Measurements from ENCODE around the gene ARAP3.

ARAP3 gene

GRCh38 chr5:141639357-141640050 lies 42.5 kb downstream of the ARAP3 start:
- DNase-seq: no peak

GRCh38 chr5:141638771-141639170 lies 43.3 kb downstream of the ARAP3 start:
- DNase-seq: no peak

- no peak for DNase-seq
Observed at GRCh38 chr5:141637767-141638419, 44.1 kb downstream of the ARAP3 start.

GRCh38 chr5:141637123-141637766 lies 44.8 kb downstream of the ARAP3 start:
- DNase-seq: no peak

GRCh38 chr5:141636413-141637122 lies 45.5 kb downstream of the ARAP3 start, which contains the start of the genes HDAC3 and RELL2:
HDAC3 (minus strand) TSS chr5:141636849; CDS start chr5:141636790, 59 bp downstream.
RELL2 (plus strand) TSS chr5:141636997; CDS start chr5:141638226, 1,229 bp downstream.
- DNase-seq: peak; percentile 29

GRCh38 chr5:141636106-141636412 lies 46.0 kb downstream of the ARAP3 start:
- DNase-seq: no peak

- DNase-seq: no peak
Observed at GRCh38 chr5:141635646-141636045, 46.4 kb downstream of the ARAP3 start.

- DNase-seq: no peak
Observed at GRCh38 chr5:141634720-141635119, 47.3 kb downstream of the ARAP3 start.

GRCh38 chr5:141633871-141634561 lies 48.0 kb downstream of the ARAP3 start:
- no peak for DNase-seq

- DNase-seq: no peak
Observed at GRCh38 chr5:141632650-141633049, 49.4 kb downstream of the ARAP3 start.

GRCh38 chr5:141630570-141631140 lies 51.4 kb downstream of the ARAP3 start:
- no peak for DNase-seq

GRCh38 chr5:141628175-141628788 lies 53.7 kb downstream of the ARAP3 start:
- no peak for DNase-seq

- DNase-seq: no peak
Observed at GRCh38 chr5:141623611-141624010, 58.4 kb downstream of the ARAP3 start.

GRCh38 chr5:141623186-141623585 lies 58.8 kb downstream of the ARAP3 start:
- no peak for DNase-seq

GRCh38 chr5:141618804-141619554 lies 63.1 kb downstream of the ARAP3 start, which contains the start of gene DIAPH1:
DIAPH1 (minus strand) TSS chr5:141619000; CDS start chr5:141618914, 86 bp downstream.
- peak; percentile 79 for DNase-seq

GRCh38 chr5:141618030-141618803 lies 63.8 kb downstream of the ARAP3 start:
- DNase-seq: peak; percentile 60

GRCh38 chr5:141617682-141618029 lies 64.4 kb downstream of the ARAP3 start:
- DNase-seq: no peak

GRCh38 chr5:141617128-141617527 lies 64.9 kb downstream of the ARAP3 start:
- no peak for DNase-seq

- DNase-seq: no peak
Observed at GRCh38 chr5:141615991-141616720, 65.9 kb downstream of the ARAP3 start.

- no peak for DNase-seq
Observed at GRCh38 chr5:141613344-141613743, 68.7 kb downstream of the ARAP3 start.

Data from DMS79 (cell line).